Measurements from ENCODE around the gene PLA2G2F. TPM values are rescaled to one million over a fixed set of nuclear protein-coding genes. Genes with fewer than 3 reads are reported as not detected.

The PLA2G2F gene
- total RNA-seq, 1 experiment from 2014 or later, result not detected

GRCh38 chr1:20185834-20186782 lies 47.0 kb downstream of the PLA2G2F start, which contains the start of the genes PLA2G2C and UBXN10:
TSS of gene PLA2G2C (minus strand) at chr1:20186518. CDS start at chr1:20177363, 9,155 bp downstream.
TSS of gene UBXN10 (plus strand) at chr1:20186096. CDS start at chr1:20190562, 4,466 bp downstream.
- no peaks in the 10 kb centered on the region for H3K36me3 ChIP-seq (ENCODE audit: insufficient read depth, low read length, poor library complexity, severe bottlenecking)
- no peak within 1 kb of the TSS for H3K27ac ChIP-seq (ENCODE audit: low read depth, low read length, poor library complexity, severe bottlenecking)
- intact Hi-C loops (cut with micrococcal nuclease; ENCODE audit: unreplicated experiment), result no loop called here
- POLR2A ChIA-PET (ENCODE audit: low non-redundant PET), result no interaction called here
- BruUV-seq (replicated peaks), result no TSS peak
- no peak for DNase-seq (ENCODE audit: low spot score)
- CTCF ChIA-PET, result interaction anchor here (0.5 kb wide), 1 partner anchor 424 kb away, joined by 3 read pairs; no protein-coding TSS in a partner anchor
- H3K4me3 ChIP-seq (ENCODE audit: low read depth, low read length, poor library complexity, severe bottlenecking), result no peak within 1 kb of the TSS
- no peaks in the 10 kb centered on the region for H3K9me3 ChIP-seq (ENCODE audit: low read depth, low read length, poor library complexity, severe bottlenecking)
- H3K27me3 ChIP-seq (replicated peaks; ENCODE audit: insufficient read depth, low read depth, low read length, poor library complexity), result peaks cover 74% of the 10 kb centered on the region
- TF ChIP-seq CTCF (conservative IDR thresholded peaks at IDR 0.05; ENCODE audit: low read depth, low read length), result no peak
- TF ChIP-seq EZH2 (IDR thresholded peaks at IDR 0.05; ENCODE audit: borderline replicate concordance, low read depth, low read length, poor library complexity, severe bottlenecking), result peak; percentile 16
- no peaks in the 10 kb centered on the region for H3K4me1 ChIP-seq (ENCODE audit: insufficient read depth, low read length, poor library complexity, severe bottlenecking)

- intact Hi-C loops (cut with micrococcal nuclease; ENCODE audit: unreplicated experiment), result no loop called here
These were observed 48.1 kb downstream of the PLA2G2F start for GRCh38 chr1:20187103-20187812.

More at GRCh38 chr1:20187103-20187812, 48.1 kb downstream of the PLA2G2F start:
- TF ChIP-seq CTCF (conservative IDR thresholded peaks at IDR 0.05; ENCODE audit: low read depth, low read length) (no peak), EZH2 (IDR thresholded peaks at IDR 0.05; ENCODE audit: borderline replicate concordance, low read depth, low read length, poor library complexity, severe bottlenecking) (no peak)
- H3K4me1 ChIP-seq (ENCODE audit: insufficient read depth, low read length, poor library complexity, severe bottlenecking), result no peaks in the 10 kb centered on the region
- H3K27ac ChIP-seq (ENCODE audit: low read depth, low read length, poor library complexity, severe bottlenecking), result no peak overlapping the region
- BruUV-seq (replicated peaks), result no TSS peak
- POLR2A ChIA-PET (ENCODE audit: low non-redundant PET), result no interaction called here
- CTCF ChIA-PET, result interaction anchor here (0.5 kb wide), 1 partner anchor 423 kb away, joined by 3 read pairs; no protein-coding TSS in a partner anchor
- H3K36me3 ChIP-seq (ENCODE audit: insufficient read depth, low read length, poor library complexity, severe bottlenecking), result no peaks in the 10 kb centered on the region
- H3K9me3 ChIP-seq (ENCODE audit: low read depth, low read length, poor library complexity, severe bottlenecking), result no peaks in the 10 kb centered on the region
- peaks cover 83% of the 10 kb centered on the region for H3K27me3 ChIP-seq (replicated peaks; ENCODE audit: insufficient read depth, low read depth, low read length, poor library complexity)
- DNase-seq (ENCODE audit: low spot score), result no peak
- no peak overlapping the region for H3K4me3 ChIP-seq (ENCODE audit: low read depth, low read length, poor library complexity, severe bottlenecking)
